Colonic mucosa (tissue), 4 donors: Measurements from ENCODE around the gene SMPD3. TPM values are rescaled to one million over a fixed set of nuclear protein-coding genes. Genes with fewer than 3 reads are reported as not detected.

ENCODE experiments used
- DNase-seq: peaks from one replicate; pipeline ENCODE4 v3.0.0-alpha.2; 2020
- H3K27ac ChIP-seq: fragments of 200-600 bp; one replicate; pipeline ENCODE4 v1.8.0; 2021
- H3K27me3 ChIP-seq: fragments of 200-600 bp; one replicate; pipeline ENCODE4 v1.8.0; 2021
- H3K36me3 ChIP-seq: fragments of 200-600 bp; one replicate; pipeline ENCODE4 v1.8.0; 2021
- H3K4me1 ChIP-seq: fragments of 200-600 bp; one replicate; pipeline ENCODE4 v1.8.0; 2021; ENCODE audit warnings: mild to moderate bottlenecking
- H3K4me3 ChIP-seq: fragments of 200-600 bp; one replicate; pipeline ENCODE4 v1.8.0; 2021
- H3K9ac ChIP-seq, 2 donors: one replicate each; pipeline ENCODE4 v1.7.0; 2013; ENCODE audit warnings: control low read depth in 2 of 2, low read depth in 2 of 2, low read length in 2 of 2
- H3K9me3 ChIP-seq: fragments of 200-600 bp; one replicate; pipeline ENCODE4 v1.8.0; 2021
- intact Hi-C: fragments of 100-400 bp; cut with DNase I; formaldehyde crosslinking; loops from one replicate; pipeline ENCODE4 v1.14.1; 2022
- total RNA-seq, 2 donors: library from RNA; stranded (reverse); fragmentation: NEBNext Ultra II Directional in 1 of 2; extraction: Animal tissue kit (Norgen Biotek cat#: 25700) in 1 of 2; gene quantifications; one replicate each; pipeline ENCODE4 v1.2.1, GENCODE V29; 2021
- TF ChIP-seq, protein P1 (sequence below): fragments of 200-600 bp; IDR thresholded peaks from one replicate; pipeline ENCODE4 v1.8.0; 2022; ENCODE audit warnings: antibody characterized with exemption, mild to moderate bottlenecking
- donor health status: healthy.
- donor health status: DM: no; HTN: no; CAD: no.
- donor health status: DM: no; HTN: no; CAD: no.

The SMPD3 gene
- total RNA-seq, 2 donors from 2014 or later, result 71.1 to 76.5 TPM

DNA sequence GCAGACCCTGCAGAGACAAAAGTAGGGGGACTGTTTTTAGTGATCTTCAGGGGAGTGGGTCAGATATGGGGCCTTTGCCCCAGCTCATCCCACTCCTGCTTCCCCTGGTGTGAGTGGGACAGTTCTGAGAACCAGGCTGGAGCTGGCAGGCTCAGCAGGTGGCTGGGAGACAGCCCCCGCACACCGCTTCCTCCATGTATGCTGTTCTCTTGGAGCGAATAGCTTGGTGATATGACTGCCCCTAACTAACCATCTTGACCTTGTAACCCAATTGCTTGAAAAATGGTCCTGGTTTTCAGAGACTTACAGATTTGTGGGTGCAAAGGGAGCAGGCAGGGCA, 76.0 kb downstream of the SMPD3 start:
- Histone ChIP-seq H3K9ac (no peak overlapping the region), H3K27me3 (no peaks in the 10 kb centered on the region), H3K36me3 (no peaks in the 10 kb centered on the region), H3K4me1 (no peaks in the 10 kb centered on the region), H3K4me3 (no peak overlapping the region), H3K27ac (no peak overlapping the region), H3K9me3 (no peaks in the 10 kb centered on the region)
- TF ChIP-seq, protein P1, sequence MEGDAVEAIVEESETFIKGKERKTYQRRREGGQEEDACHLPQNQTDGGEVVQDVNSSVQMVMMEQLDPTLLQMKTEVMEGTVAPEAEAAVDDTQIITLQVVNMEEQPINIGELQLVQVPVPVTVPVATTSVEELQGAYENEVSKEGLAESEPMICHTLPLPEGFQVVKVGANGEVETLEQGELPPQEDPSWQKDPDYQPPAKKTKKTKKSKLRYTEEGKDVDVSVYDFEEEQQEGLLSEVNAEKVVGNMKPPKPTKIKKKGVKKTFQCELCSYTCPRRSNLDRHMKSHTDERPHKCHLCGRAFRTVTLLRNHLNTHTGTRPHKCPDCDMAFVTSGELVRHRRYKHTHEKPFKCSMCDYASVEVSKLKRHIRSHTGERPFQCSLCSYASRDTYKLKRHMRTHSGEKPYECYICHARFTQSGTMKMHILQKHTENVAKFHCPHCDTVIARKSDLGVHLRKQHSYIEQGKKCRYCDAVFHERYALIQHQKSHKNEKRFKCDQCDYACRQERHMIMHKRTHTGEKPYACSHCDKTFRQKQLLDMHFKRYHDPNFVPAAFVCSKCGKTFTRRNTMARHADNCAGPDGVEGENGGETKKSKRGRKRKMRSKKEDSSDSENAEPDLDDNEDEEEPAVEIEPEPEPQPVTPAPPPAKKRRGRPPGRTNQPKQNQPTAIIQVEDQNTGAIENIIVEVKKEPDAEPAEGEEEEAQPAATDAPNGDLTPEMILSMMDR, result no peak
- DNase-seq, result no peak
- intact Hi-C loops, result no loop called here

DNA sequence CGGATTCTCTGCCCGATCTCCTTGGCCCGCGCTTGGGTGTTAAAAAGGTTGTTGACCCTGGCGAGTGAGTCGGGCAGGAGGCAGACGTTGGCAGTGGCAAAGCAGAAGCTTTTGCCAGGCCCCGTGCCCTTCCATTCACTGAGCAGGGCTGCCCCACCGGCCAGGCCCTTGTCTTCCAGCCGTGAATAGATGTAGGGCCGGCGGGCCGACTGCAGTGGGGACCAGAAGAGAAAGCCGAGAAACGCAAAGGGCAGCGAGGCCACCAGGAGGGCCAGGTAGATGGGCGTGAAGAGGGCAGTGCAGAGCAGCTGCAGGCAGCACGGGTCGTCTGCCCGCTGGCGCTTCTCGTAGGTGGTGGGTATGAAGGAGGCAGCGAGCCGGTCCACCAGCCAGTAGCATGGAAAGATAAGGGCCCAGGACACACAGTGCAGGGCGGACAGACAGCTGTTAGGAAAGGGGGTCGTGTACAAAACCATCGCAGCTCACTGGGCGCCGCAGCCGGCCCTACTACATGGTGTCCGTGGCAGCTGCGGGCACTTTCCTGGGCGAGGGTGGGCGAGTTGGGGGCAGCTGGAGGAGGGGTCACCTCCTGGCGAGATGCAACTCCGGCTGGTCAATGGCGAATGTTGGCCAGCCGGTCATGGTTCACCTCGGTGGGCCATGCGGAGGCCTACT, 76.5 kb downstream of the SMPD3 start:
- Histone ChIP-seq H3K36me3 (no peaks in the 10 kb centered on the region), H3K27me3 (no peaks in the 10 kb centered on the region), H3K4me1 (no peaks in the 10 kb centered on the region), H3K9ac (no peak overlapping the region), H3K27ac (no peak overlapping the region), H3K9me3 (no peaks in the 10 kb centered on the region), H3K4me3 (no peak overlapping the region)
- intact Hi-C loops, result no loop called here
- DNase-seq, result no peak
- TF ChIP-seq, protein P1, result no peak

- H3K27ac ChIP-seq, result no peak overlapping the region
- TF ChIP-seq, protein P1, result no peak
- H3K36me3 ChIP-seq, result no peaks in the 10 kb centered on the region
- H3K27me3 ChIP-seq, result no peaks in the 10 kb centered on the region
- H3K9ac ChIP-seq, result no peak overlapping the region
- intact Hi-C loops, result no loop called here
- no peak overlapping the region for H3K4me3 ChIP-seq
- H3K9me3 ChIP-seq, result no peaks in the 10 kb centered on the region
- H3K4me1 ChIP-seq, result no peaks in the 10 kb centered on the region
- DNase-seq, result no peak
Measured at GRCh38 chr16:68371276-68371651, 77.0 kb downstream of the SMPD3 start.

DNA sequence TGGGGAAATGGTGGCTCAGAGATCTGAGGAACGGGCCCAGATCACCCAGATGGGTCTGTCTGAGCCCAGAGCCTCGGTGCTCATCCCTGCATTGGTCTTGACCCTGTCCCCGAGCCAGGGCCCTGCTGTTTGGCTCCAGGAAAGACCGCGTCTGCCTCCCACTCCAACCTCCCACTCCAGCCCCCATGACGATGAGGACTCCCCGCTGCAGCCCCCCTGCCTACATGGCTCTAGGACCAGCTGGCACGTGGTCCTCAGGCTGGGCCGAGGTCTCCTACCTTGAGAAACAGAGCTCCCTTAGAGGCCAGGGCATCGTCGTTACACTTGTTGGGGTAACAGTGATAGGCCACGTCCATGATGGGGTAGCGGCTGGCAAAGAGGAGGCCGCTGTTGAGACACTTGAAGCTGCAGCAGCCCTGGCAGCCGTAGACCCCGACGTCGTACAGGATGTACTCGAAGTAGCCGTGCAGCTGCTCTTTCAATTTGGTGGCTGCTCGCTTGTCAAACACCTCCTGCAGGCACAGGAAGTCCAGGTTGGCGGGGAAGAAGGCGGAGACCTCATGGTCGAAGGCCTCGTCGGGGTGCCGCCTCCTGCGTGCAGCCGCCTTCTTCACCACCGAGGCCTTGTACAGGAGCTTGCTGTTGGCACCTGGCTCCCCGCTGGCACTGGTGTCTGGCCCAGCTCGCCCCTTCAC, 77.6 kb downstream of the SMPD3 start:
- H3K27me3 ChIP-seq, result no peaks in the 10 kb centered on the region
- H3K27ac ChIP-seq, result no peak overlapping the region
- no peaks in the 10 kb centered on the region for H3K9me3 ChIP-seq
- intact Hi-C loops, result no loop called here
- DNase-seq, result no peak
- no peak overlapping the region for H3K4me3 ChIP-seq
- H3K4me1 ChIP-seq, result no peaks in the 10 kb centered on the region
- TF ChIP-seq, protein P1, result no peak
- H3K9ac ChIP-seq, result no peak overlapping the region
- no peaks in the 10 kb centered on the region for H3K36me3 ChIP-seq

DNA sequence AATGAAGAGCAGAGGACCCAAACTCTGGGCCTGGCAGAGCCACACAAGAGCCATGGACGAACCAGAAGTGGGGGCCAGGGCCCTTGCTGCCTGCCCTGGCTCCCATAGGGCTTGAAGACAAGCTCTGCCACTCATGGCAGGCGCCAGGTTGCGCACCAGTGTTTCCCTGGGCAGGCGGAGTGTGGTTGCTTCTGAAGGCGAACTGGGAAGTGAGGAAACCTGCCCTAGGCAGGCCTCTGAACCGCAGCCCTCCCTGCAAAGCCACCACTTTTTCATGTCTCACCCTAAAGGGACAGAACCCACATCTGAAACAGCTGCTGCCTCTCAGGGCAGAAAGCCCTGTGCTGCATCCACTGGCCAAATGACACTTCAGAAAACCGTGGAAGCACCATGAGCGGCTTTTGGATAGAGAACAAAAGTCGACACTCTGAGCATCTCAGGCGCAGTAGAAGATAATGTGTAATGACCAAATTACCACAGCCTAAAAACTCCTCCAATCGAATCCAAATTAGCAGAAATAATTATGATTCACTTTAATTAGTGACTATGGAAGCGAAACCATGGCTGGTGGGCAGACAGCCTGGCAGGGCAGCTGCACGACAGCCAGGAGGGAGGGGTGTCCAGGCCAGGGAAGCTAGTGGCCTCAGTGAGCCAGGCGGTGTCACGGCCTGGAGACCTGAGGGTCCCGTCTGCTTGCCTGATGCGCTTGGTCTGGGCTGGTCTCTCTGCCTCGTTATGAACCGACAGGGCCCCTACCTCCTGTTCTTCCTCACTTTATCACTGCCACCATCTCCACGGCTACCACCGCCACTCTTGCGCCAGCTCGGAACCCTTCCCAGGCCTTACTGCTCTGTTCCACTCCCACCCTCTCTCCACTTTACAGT, 78.4 kb downstream of the SMPD3 start:
- Histone ChIP-seq H3K27ac (no peak overlapping the region), H3K4me1 (no peaks in the 10 kb centered on the region), H3K36me3 (no peaks in the 10 kb centered on the region), H3K4me3 (no peak overlapping the region), H3K9ac (no peak overlapping the region), H3K27me3 (no peaks in the 10 kb centered on the region), H3K9me3 (no peaks in the 10 kb centered on the region)
- TF ChIP-seq, protein P1, result no peak
- no peak for DNase-seq
- intact Hi-C loops, result no loop called here
